Measurements from ENCODE around the gene KIAA0825.

The KIAA0825 gene

DNA sequence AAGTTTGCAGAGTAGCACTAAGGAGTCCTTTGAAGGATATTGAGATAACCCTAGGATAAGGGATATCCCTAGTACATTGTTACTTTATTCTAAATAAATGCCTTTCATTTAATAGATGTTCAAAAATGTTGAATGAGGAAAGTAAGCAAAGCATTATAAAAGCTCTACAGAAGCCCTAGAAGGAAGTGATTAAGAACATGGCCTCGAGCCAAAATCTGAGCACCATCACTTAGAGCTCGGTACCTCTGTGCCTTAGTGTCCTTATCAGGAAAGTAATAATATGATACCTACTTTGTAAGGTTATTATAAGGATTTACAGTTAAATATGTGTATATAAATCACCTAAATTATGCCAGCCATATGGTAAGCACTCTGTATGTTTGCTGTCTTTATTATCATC is 242.6 kb downstream of the KIAA0825 start:
- DNase-seq (ENCODE audit: low read depth in 2 of 2), result peak; percentile 9 to 25
- no peak for TF ChIP-seq CTCF (IDR thresholded peaks at IDR 0.05; ENCODE audit: low read depth, low read length)
- H3K4me3 ChIP-seq (replicated peaks in 1 of 2; ENCODE audit: low read depth in 2 of 2, low read length in 2 of 2), result no peak overlapping the region

GRCh38 chr5:94374336-94374735 is 244.1 kb downstream of the KIAA0825 start:
- no peak for TF ChIP-seq CTCF (IDR thresholded peaks at IDR 0.05; ENCODE audit: low read depth, low read length)
- no peak overlapping the region for H3K4me3 ChIP-seq (replicated peaks in 1 of 2; ENCODE audit: low read depth in 2 of 2, low read length in 2 of 2)
- no peak for DNase-seq (ENCODE audit: low read depth in 2 of 2)

DNA sequence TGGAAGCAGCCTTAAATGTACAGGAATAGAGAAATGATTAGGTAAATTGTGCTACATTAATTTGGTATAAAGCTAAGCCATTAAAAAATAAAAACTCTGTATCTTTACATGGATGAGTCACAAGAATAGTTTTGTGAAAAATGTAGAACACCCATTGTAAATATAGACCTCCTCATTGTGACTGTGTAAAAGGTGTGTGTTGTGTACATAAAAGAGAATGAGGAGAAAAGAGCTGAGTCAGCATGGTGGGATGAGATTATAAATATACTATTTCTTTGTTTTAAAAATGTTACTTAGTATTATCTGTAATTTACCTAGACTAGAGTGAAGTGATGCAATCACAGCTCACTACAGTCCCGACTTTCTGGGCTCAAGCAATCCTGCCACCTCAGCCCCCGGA is 250.5 kb downstream of the KIAA0825 start:
- no peak for TF ChIP-seq CTCF (IDR thresholded peaks at IDR 0.05; ENCODE audit: low read depth, low read length)
- H3K4me3 ChIP-seq (replicated peaks in 1 of 2; ENCODE audit: low read depth in 2 of 2, low read length in 2 of 2), result no peak overlapping the region
- DNase-seq (ENCODE audit: low read depth in 2 of 2), result peak in 1 of 2 donors; percentile 2

GRCh38 chr5:94366811-94367210 is 251.6 kb downstream of the KIAA0825 start:
- TF ChIP-seq CTCF (IDR thresholded peaks at IDR 0.05; ENCODE audit: low read depth, low read length), result no peak
- no peak overlapping the region for H3K4me3 ChIP-seq (replicated peaks in 1 of 2; ENCODE audit: low read depth in 2 of 2, low read length in 2 of 2)
- no peak for DNase-seq (ENCODE audit: low read depth in 2 of 2)

GRCh38 chr5:94362857-94363256 is 255.5 kb downstream of the KIAA0825 start:
- no peak for DNase-seq (ENCODE audit: low read depth in 2 of 2)
- TF ChIP-seq CTCF (IDR thresholded peaks at IDR 0.05; ENCODE audit: low read depth, low read length), result no peak
- no peak overlapping the region for H3K4me3 ChIP-seq (replicated peaks in 1 of 2; ENCODE audit: low read depth in 2 of 2, low read length in 2 of 2)

DNA sequence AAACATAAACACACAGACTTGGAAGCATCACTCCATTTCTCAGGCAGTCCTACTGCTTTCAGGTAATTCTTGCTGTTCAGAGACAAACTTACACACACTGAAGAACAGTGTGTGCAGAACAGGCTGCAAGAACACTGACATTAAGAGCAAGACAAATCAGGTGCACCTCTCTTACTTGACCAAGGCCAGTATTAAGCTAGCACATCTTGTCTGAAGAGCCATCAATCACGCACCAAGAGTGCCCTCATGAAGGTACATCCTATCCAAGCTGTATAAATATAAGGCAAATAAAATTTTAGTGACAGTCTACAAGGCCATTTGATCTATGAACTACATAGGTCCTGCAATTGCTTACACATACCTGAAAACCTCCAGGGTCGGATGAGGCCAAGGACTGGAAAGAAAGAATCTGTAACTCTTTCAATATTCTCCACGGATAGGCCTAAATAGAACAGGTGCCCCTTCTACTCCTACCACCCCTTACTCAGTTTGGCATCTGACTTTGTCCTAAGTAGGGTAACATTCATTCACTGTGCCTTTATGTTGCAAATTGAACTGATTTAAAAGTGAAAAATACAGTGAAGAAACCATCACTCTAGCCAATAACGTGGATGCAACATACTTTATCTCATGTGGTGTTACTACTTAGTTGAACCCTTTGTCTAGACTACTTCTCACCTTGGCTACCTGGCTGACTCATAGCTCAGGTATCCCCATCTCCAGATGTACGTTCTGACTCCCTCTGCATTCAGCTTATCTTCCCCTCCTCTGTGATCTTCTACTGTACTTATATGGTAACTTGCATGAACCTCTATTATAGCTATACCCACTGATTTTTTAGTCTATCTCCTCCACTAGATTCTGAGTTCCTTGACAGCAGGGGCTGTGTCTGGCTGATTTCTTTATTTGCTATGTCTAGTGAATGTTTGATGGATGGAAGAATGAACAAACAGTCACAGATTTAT is 256.3 kb downstream of the KIAA0825 start:
- DNase-seq (ENCODE audit: low read depth in 2 of 2), result no peak
- TF ChIP-seq CTCF (IDR thresholded peaks at IDR 0.05; ENCODE audit: low read depth, low read length), result no peak
- no peak overlapping the region for H3K4me3 ChIP-seq (replicated peaks in 1 of 2; ENCODE audit: low read depth in 2 of 2, low read length in 2 of 2)

Data from cardiac fibroblast (primary cell).